T1000 (cell line): ENCODE measurements around the gene EVA1B.

Source experiments
- DNase-seq: peaks from one replicate; lab custom pipeline; 2025; ENCODE audit warnings: mixed read lengths; lab: John Stamatoyannopoulos, UW

EVA1B gene, protein sequence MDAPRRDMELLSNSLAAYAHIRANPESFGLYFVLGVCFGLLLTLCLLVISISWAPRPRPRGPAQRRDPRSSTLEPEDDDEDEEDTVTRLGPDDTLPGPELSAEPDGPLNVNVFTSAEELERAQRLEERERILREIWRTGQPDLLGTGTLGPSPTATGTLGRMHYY

GRCh38 chr1:36323636-36324352 is at the start of gene EVA1B:
Gene EVA1B (minus strand): TSS chr1:36323645. CDS start chr1:36323037, 608 bp downstream.
- DNase-seq, result peak; percentile 58

- DNase-seq, result no peak
These were observed 49.2 kb upstream of the EVA1B start for GRCh38 chr1:36372617-36373016.

DNA sequence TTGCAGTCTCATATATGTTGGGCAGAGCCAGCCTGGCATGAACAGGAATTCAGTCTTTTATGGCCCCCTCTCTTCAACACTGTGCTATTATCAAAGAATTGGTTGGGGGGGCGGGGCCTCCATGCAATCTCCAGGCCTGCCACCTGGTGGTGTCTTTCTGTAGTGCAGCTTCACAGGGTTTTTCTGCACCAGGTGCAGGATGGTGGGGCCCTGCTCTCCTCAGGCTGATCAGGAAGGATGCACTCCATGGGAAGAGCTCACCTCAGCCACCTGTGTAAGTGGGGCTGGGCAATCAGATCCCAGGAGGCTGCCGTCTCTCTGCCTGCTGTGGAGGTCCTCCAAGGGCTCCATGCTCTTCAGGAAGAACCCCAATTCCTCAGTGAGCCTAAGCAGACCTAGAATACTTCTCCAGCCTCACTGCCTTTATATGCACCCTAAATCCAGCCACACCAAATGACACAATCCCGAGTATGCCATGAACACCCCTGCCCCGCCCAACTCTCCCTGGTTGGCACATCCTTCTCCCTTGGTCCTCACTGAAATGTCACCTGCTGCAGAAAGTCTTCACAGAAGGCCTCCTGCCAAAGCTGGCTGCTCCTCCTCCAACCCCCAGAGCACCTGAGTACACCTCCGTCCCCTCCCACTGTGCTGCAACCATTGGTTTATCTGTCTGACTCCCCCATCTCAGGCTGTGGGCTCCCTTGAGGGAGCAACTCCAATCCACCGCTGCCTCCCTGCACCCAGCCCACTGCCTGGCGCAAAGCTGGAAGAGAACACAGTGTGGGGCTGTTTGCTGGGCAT is 45.8 kb upstream of the EVA1B start:
- DNase-seq, result peak; percentile 58

DNA sequence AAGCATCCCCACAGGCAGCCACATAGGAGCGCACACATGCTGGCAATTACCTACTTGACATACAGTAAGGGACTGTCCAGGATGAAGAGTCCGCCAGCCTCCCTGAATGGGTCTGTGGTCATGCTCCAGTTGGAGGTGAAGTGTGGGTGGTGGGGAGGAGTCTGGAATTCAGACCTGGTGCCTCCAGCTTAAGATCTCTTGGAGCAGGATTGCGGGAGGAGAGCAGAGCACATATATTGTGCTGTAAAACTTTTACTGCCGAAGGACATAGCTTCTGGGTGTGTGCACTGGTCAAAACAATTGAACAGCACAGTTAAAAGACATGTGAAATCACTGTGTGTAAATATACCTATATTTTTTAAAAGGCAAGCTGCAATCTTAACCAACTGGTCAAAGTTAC is 44.4 kb upstream of the EVA1B start:
- no peak for DNase-seq

DNA sequence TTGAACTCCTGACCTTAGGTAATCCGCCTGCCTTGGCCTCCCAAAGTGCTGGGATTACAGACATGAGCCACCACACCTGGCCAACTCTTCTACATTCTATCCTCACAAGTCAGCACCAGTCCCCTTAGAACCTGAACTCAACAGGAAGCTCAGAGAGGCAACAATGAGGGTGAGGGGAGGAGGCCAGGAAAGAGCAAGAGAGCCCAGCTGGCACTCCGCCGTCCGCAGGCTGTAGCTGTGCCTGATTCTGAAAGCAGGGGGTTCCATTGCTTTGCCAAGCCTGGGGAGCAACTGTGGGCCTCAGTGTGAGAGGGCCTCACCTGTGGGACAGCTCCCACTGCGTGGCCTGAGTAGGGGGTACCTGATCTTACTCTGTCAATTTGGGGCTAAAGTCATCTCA is 43.6 kb upstream of the EVA1B start:
- no peak for DNase-seq

- DNase-seq, result no peak
These were observed 42.7 kb upstream of the EVA1B start for GRCh38 chr1:36366091-36366661.

DNA sequence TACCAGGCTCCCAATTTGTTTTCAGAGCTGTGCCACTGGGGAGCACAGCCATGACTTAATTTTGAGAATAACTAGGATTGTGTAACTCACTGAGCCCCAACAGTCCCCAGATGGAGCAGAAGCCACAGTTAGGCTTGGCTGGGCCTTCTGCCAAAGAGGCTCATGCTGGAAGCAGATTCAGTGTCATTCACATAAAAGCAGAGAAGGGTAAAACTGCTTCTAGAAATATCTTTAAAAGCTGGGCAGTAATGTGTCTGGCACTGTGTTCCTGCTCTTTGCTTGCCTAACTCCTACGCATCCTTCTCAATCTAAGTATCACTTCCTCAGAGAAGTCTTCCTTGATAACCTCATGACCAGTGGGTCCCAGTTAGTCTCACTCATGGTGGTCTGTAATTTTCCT is 41.9 kb upstream of the EVA1B start:
- DNase-seq, result no peak

GRCh38 chr1:36359911-36360550 is 36.6 kb upstream of the EVA1B start:
- DNase-seq, result no peak

GRCh38 chr1:36359383-36359782 is 35.9 kb upstream of the EVA1B start:
- no peak for DNase-seq

DNA sequence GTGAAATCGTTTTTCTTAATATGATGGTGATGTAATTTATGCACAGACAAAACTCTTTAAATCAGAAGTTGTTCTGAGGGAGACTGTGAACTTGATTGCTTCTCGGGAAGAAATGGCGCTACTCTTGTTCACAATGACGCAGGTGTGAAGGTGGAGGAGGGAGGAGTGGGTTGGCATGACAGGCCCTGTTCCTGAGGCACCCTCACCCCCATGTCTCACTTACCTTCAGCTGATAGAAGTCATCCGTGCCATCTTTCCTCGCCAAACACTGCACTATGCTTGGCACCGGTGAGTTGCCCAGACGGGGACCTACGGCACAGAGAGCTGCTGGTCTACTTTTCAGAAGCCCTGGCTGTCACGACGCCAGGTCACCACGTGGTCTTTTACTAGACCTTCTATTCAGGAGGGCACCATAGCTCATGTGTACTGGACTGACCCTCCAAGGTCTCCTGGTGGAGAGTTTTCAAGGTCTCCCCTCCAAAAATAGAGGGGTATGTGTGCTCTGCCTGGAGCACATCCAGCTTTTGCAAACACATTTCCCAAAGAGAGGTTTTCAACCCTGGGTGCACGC is 35.2 kb upstream of the EVA1B start:
- no peak for DNase-seq

DNA sequence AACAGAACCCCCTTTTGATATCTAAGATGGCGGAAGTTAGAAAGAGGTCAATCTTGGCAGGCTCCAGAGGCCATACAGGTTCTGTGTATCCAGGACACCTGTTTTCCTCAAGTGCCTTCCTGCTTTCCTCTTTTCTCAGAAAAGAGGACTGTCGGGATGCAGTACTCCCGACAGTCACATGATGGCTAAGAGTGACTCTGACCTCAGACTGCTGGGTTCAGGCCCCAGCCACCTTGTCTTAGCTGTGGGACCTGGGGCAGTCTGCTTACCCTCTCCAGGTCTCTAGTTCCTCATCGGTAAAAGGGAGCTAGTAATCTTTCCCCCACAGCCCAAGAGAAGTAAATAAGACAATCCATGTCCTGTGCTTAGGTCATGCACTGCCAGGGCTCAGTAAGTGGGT is 32.4 kb upstream of the EVA1B start:
- no peak for DNase-seq

DNA sequence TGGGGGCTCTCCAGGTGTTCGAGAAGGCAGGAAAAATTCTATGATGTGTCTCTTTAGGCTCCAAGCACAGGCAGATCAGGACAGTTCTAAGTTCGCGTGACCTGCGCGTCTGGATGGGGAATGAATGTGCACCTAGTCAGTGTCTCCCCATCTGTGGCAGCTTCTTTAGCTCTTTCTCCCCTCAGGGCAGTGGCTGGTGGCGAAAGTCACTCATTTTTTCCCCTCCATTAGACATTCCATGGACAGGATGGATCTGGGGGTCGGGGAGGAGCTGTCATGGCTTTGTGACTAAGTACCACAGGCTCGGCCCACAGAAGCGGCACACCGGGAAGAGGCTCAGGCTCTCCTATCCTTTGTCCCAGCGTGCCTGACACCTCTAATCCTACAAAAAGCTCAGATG is 31.0 kb upstream of the EVA1B start:
- DNase-seq, result no peak

DNA sequence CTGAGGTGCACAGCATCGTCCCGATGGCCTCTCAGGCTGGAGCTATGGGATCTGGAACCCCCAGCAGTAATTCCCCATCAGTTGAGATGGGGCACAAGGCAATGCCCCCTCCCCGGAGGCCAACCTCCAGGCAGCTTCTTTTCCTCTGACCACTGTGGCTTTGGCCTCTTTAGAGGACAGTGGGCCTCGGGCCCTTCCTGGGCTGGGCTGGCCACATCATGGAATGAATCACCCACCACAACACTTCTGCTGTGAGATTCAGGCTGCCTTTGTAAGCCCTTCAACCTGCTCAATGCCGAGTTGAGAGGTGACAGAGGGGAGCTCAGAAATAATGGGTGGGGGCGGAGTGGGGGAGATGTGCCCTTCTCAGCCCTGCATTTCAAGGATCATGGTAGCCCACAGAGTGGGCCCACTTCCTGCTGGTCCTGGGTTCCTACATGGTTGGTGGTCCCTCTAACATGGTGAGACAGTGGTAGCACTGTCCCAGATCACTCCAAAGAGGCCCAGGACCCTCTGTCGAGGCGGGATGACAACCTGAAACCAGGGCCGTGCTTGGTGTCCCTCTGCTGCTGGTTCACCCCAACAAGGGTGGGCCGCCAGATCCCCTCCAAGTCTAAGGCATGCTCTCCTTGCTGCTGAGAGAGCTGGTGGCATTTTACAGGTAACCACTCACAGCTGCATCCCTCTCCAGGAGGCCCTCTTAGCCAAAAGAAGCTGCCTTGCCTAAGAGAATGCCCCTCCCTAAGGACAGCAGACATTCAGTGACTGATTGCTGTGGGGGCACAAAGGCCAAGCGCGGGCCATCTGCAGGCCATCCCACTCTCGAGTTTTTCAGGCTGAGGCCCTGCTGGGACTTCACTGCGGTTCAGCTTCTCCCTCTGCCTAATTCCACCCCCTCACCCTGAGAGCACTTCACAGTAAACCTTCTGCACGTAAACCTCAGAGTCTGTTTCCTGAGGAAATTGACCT is 29.7 kb upstream of the EVA1B start:
- peak; percentile 27 for DNase-seq

DNA sequence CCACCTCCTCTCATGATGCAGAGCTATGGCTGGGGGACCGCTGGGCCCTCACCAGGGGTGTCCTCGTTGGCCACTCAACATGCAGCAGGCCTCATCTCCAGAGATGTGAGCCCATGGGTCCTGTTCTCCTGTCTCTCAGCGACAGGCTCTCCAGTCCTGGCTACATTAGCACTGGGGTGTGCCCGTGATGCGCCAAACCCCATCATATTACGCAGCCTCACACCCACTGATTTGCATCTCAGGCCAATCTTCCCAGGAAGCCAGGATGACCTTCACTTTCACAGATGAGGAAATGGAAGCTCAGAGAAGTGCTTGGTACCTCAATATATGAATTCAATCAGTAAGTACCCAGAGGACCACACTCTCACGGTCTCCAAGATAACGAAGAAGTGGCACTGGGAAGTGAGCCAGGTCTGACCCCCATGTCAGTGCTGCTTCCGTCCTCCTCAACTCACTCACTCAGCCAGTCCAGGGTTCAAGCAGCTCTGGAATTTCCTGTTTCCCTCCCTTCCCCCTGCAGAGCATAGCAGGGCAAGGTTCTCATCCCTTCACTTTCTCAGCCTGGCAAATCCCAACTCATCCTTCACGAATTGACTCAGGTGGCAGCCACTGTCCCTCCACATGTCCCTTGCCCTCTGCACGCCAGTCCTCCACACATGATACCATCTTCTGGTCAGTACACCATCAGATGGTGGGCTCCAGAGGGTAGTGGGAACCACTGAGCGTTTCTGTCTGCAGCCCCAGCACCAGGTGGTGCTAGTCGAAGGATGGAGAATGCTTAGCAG is 28.9 kb upstream of the EVA1B start:
- no peak for DNase-seq

- DNase-seq, result peak; percentile 70
These were observed 28.0 kb upstream of the EVA1B start for GRCh38 chr1:36351227-36351977.

GRCh38 chr1:36350659-36351226 is 27.3 kb upstream of the EVA1B start:
- DNase-seq, result peak; percentile 80

GRCh38 chr1:36349839-36350238 is 26.4 kb upstream of the EVA1B start:
- no peak for DNase-seq

- no peak for DNase-seq
These were observed 25.8 kb upstream of the EVA1B start for GRCh38 chr1:36349241-36349671.
